Common myeloid progenitor, CD34-positive (primary cell): ENCODE results near the gene TBC1D20.

Source experiments
- CTCF ChIA-PET: fragments of 350-600 bp; sonication (Branson Sonifier 250); formaldehyde crosslinking; loops from one replicate; lab custom pipeline; 2021; ENCODE audit warnings: antibody characterized with exemption; lab: Charles Lee
- POLR2A ChIA-PET: fragments of 350-600 bp; sonication (Branson Sonifier 250); formaldehyde crosslinking; loops from one replicate; lab custom pipeline; 2021; ENCODE audit warnings: antibody characterized with exemption; lab: Charles Lee
- DNase-seq, 3 donors: peaks; one replicate each; pipeline versions ENCODE4 v3.0.0 to v3.0.0-alpha.2; 2013
- H3K27ac ChIP-seq, 2 experiments: 1 replicate in 1 of 2; 2 replicates in 1 of 2; pipeline ENCODE4 v1.7.0; 2013; ENCODE audit warnings: inconsistent platforms in 2 of 2, low read length in 2 of 2, mild to moderate bottlenecking in 2 of 2, low read depth in 1 of 2, moderate library complexity in 1 of 2; ENCODE audit not compliant: severe bottlenecking in 2 of 2, insufficient read depth in 1 of 2, poor library complexity in 1 of 2
- H3K27me3 ChIP-seq, 5 experiments: replicated peaks in 2 of 5; 1 replicate in 3 of 5; 2 replicates in 2 of 5; pipeline versions ENCODE4 v1.6.1 to v1.7.0; 2013; ENCODE audit warnings: low read length in 4 of 5, mild to moderate bottlenecking in 2 of 5, moderate library complexity in 2 of 5, inconsistent platforms in 1 of 5; ENCODE audit not compliant: insufficient read depth in 5 of 5, control insufficient read depth in 4 of 5
- H3K36me3 ChIP-seq, 4 experiments: 1 replicate in 2 of 4; 2 replicates in 2 of 4; pipeline versions ENCODE4 v1.6.1 to v1.7.0; 2013; ENCODE audit warnings: low read length in 3 of 4, control low read depth in 1 of 4, mild to moderate bottlenecking in 1 of 4; ENCODE audit not compliant: control insufficient read depth in 4 of 4, insufficient read depth in 4 of 4
- H3K4me1 ChIP-seq, 4 experiments: 1 replicate in 3 of 4; 2 replicates in 1 of 4; pipeline versions ENCODE4 v1.6.1 to v1.7.1; 2013; ENCODE audit warnings: low read length in 3 of 4, mild to moderate bottlenecking in 3 of 4, control low read depth in 1 of 4, inconsistent platforms in 1 of 4, moderate library complexity in 1 of 4; ENCODE audit not compliant: control insufficient read depth in 4 of 4, insufficient read depth in 4 of 4; ENCODE audit errors: control extremely low read depth in 1 of 4
- H3K4me3 ChIP-seq, 7 experiments: 1 replicate in 4 of 7; 2 replicates in 3 of 7; pipeline versions ENCODE4 v1.5.1 to v1.7.0; 2013; ENCODE audit warnings: mild to moderate bottlenecking in 7 of 7, low read length in 6 of 7, moderate library complexity in 6 of 7, inconsistent platforms in 2 of 7, low read depth in 2 of 7, control low read depth in 1 of 7; ENCODE audit not compliant: insufficient read depth in 4 of 7, control insufficient read depth in 1 of 7; ENCODE audit errors: extremely low read depth in 1 of 7
- H3K9me3 ChIP-seq, 5 experiments: 1 replicate in 4 of 5; 2 replicates in 1 of 5; pipeline versions ENCODE4 v1.6.1 to v1.7.1; 2013; ENCODE audit warnings: low read length in 4 of 5, mild to moderate bottlenecking in 2 of 5, inconsistent platforms in 1 of 5, low read depth in 1 of 5, moderate library complexity in 1 of 5; ENCODE audit not compliant: control insufficient read depth in 4 of 5, insufficient read depth in 2 of 5; ENCODE audit errors: control extremely low read depth in 1 of 5
- whole genome bisulfite sequencing: methylation state at CpG from one replicate; pipeline ENCODE4 v1.1.5; 2013; ENCODE audit not compliant: insufficient coverage; 5-methylcytosine and 5-hydroxymethylcytosine counted together

The TBC1D20 gene

DNA sequence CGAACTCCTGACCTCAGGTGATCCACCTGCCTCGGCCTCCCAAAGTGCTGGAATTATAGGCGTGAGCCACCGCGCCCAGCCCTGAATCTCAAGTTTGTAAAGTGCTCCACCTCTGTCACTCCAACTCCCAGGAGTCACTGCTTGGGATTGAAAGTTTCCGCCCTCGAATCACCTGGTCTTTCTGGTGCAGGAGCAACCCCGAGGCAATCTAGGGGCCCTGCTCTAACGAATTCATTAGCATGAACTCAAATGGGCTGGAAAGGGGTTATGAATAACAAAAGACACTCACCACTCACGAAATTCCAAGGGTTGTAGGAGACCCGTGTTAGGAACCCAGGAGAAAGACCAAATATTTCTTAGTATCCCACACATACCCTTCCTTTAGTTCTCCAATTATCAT lies 28.1 kb downstream of the TBC1D20 start:
- no peak overlapping the region for H3K27ac ChIP-seq
- no peaks in the 10 kb centered on the region for H3K9me3 ChIP-seq
- ChIA-PET POLR2A (no interaction called here), CTCF (interaction anchor here (0.9 to 1.6 kb wide), 2 partner anchors 27 to 80 kb away, joined by 4 to 10 read pairs; no protein-coding TSS in a partner anchor)
- peaks cover 13 to 74% (median 56%) of the 10 kb centered on the region in 4 experiments for H3K36me3 ChIP-seq
- H3K27me3 ChIP-seq, result no peaks in the 10 kb centered on the region
- WGBS, result 95% methylated on average over 5 of the region's 11 CpGs
- no peak overlapping the region for H3K4me3 ChIP-seq
- H3K4me1 ChIP-seq, result peaks cover 6 to 28% (median 26%) of the 10 kb centered on the region in 4 experiments
- no peak for DNase-seq

DNA sequence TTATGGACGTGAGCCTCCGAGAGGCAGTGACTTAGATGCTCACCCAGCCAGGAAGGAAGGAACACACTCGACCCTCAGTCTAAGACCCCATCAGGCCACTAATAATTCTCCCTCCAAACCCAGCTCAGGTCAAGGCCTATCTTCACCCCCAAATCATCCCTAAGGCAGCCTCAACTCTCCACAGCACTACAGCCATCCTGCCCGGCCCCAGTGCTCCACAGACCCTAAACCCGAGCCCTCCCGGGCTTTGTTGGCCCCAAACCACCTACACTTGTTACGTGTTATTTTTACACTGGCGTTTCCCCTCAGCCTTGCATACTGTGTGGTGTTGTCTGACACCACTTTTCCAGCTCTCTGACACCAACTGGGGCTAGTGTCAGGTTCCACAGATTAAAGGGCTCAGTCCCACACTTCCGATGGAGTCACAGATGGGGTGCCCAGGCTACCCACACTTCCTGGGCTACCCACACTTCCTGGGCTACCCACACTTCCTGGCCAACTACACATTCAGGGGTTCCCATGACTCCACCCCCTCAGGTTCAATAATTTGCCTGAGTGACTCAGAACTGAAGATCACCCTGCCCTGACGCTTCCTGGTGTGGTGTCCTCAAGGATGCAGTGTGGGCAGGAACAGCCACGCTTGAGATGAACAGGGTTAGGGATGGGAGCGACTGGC lies 28.9 kb downstream of the TBC1D20 start:
- H3K9me3 ChIP-seq, result no peaks in the 10 kb centered on the region
- POLR2A ChIA-PET, result no interaction called here
- peaks cover 5 to 20% (median 18%) of the 10 kb centered on the region in 4 experiments for H3K4me1 ChIP-seq
- CTCF ChIA-PET, result interaction anchor here (1.0 to 5.1 kb wide), 7 partner anchors 20 to 80 kb away, joined by 3 to 53 read pairs (median 11); no protein-coding TSS in a partner anchor
- DNase-seq, result no peak
- 87% methylated on average over 12 of the region's 12 CpGs for WGBS
- no peaks in the 10 kb centered on the region for H3K27me3 ChIP-seq
- no peak overlapping the region for H3K27ac ChIP-seq
- H3K36me3 ChIP-seq, result peaks cover 13 to 74% (median 61%) of the 10 kb centered on the region in 4 experiments
- no peak overlapping the region for H3K4me3 ChIP-seq

GRCh38 chr20:432677-433299 lies 29.5 kb downstream of the TBC1D20 start:
- Histone ChIP-seq H3K27me3 (no peaks in the 10 kb centered on the region), H3K4me3 (no peak overlapping the region), H3K36me3 (peaks cover 16 to 75% (median 66%) of the 10 kb centered on the region in 4 experiments), H3K27ac (no peak overlapping the region), H3K4me1 (peaks cover 3 to 14% (median 12%) of the 10 kb centered on the region in 4 experiments), H3K9me3 (no peaks in the 10 kb centered on the region)
- DNase-seq, result no peak
- ChIA-PET POLR2A (interaction anchor here (0.7 to 1.1 kb wide), 2 partner anchors 44 to 50 kb away, joined by 3 read pairs; no protein-coding TSS in a partner anchor), CTCF (interaction anchor here (1.0 to 5.1 kb wide), 11 partner anchors 19 to 84 kb away, joined by 3 to 53 read pairs (median 8); no protein-coding TSS in a partner anchor)
- 96% methylated on average over 7 of the region's 11 CpGs for WGBS

DNA sequence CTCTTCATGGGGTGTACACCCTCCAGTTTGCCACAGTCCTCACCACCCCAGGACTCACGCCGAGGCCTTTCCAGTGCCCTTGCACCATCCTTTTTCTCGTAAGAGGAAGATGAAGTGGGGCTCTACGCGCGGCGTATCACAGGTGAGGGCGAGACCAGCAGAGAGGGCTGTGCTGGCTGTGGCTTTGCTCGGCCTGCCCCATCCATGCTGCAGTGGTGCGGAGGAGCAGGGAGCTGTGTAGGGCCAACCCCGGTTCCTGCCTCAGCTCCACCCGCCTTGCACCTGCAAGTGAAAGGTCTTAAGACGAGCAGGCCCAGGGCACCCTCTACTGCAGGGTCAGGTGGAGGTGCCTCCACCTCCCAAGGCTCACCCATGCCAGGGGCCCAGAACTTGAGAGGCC lies 30.1 kb downstream of the TBC1D20 start:
- H3K36me3 ChIP-seq, result peaks cover 17 to 78% (median 66%) of the 10 kb centered on the region in 4 experiments
- no peak overlapping the region for H3K27ac ChIP-seq
- DNase-seq, result no peak
- peaks cover 0 to 8% (median 6%) of the 10 kb centered on the region in 4 experiments for H3K4me1 ChIP-seq
- ChIA-PET POLR2A (interaction anchor here (0.7 to 1.1 kb wide), 2 partner anchors 45 to 50 kb away, joined by 3 read pairs; no protein-coding TSS in a partner anchor), CTCF (interaction anchor here (1.0 to 5.1 kb wide), 14 partner anchors 10 to 83 kb away, joined by 3 to 53 read pairs (median 6); no protein-coding TSS in a partner anchor)
- over 99% methylated on average over 13 of the region's 13 CpGs for WGBS
- H3K27me3 ChIP-seq, result no peaks in the 10 kb centered on the region
- no peak overlapping the region for H3K4me3 ChIP-seq
- no peaks in the 10 kb centered on the region for H3K9me3 ChIP-seq

DNA sequence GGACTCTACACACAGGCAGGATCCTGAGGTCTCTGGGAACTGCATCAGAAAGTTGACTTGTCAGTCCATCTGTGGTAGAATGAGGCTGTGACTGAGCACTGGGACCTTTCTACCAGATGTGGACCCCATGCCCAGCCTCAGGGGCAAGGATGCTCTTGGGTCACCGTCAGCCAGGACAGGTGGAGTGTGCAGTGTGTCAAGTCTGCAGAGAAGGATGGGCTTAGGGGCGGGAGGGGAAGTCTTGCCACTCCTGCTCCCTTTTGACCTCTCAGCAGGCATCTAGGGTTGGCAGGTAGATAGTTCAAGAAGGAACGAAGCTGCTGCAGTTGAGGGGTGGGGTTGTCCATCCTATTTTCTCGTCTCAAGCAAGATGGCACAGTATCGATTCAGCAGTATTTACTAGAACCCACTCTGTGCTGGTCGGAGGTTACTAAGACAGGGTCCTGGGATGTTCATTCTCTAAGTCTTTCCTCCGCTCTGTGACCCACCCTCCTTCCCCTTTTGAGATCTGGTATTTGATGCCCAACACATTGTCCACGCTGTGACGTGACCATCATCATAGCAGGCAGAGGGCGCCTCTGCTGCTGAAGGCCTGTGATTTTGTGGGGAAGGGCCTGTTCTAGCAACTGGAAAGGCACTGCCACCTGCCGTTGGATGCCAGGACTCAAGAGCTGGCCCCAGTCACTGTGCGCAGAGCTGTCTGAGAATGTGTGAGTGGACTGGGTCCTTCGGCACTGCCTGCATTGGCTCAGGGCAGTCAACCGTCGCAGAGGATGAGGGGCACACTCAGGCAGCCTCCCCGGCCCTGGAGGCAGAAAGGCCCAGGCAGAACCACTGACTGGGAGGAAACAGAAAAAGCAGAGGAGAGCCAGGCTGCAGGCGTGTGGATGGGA lies 31.1 kb downstream of the TBC1D20 start:
- no peaks in the 10 kb centered on the region for H3K27me3 ChIP-seq
- peak; percentile 79 to 88 (median 87) for DNase-seq
- no peaks in the 10 kb centered on the region for H3K9me3 ChIP-seq
- H3K27ac ChIP-seq, result no peak overlapping the region
- H3K4me1 ChIP-seq, result peaks cover 0 to 5% (median 2%) of the 10 kb centered on the region in 4 experiments
- ChIA-PET POLR2A (interaction anchor here (1.1 kb wide), 1 partner anchor 49 kb away, joined by 3 read pairs; no protein-coding TSS in a partner anchor), CTCF (interaction anchor here (0.6 to 5.1 kb wide), 25 partner anchors 9 to 82 kb away, joined by 3 to 53 read pairs (median 5); no protein-coding TSS in a partner anchor)
- no peak overlapping the region for H3K4me3 ChIP-seq
- H3K36me3 ChIP-seq, result peaks cover 20 to 74% (median 62%) of the 10 kb centered on the region in 4 experiments
- 93% methylated on average over 16 of the region's 17 CpGs for WGBS

DNA sequence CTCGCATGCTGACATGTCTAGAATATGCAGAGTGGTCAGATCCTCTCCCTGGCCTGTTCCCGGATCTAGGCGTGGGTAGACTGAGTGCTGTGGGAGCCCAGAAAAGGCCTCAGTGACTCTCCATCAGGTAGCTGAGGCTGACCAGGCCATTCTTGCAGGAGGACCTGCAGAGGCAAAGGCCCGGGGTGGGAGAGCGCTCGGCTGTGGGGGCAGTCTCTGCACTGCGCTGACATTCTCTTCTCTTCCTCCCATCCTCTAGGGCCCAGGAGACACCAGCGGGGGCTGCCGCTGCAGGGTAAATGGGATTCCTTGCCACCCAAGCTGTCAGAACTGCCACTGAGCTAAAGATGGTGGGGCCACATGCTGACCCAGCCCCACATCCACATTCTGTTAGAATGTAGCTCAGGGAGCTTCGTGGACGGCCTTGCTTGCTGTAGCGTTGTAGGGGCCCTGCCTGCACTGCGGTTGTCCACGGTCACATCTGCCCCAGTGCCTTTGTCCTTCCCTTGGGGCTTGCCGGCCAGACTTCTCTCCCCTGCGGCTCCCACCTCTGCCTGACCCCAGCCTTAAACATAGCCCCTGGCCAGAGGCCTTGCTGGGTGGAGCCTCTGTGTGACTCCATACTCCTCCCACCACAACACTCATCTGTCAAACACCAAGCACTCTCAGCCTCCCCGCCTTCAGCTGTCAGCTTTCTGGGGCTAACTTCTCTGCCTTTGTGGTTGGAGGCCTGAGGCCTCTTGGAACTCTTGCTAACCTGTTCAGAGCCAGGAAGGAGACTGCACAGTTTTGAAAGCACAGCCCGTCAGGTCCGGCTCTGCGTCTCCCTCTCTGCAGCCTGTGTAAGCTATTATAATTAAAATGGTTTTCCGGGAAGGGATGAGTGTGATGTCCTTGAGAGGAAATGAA lies 32.0 kb downstream of the TBC1D20 start:
- peaks cover 14 to 66% (median 55%) of the 10 kb centered on the region in 4 experiments for H3K36me3 ChIP-seq
- POLR2A ChIA-PET, result no interaction called here

More for the DNA sequence above, 32.0 kb downstream of the TBC1D20 start:
- Histone ChIP-seq H3K27ac (no peak overlapping the region), H3K9me3 (no peaks in the 10 kb centered on the region), H3K4me1 (peaks cover 0 to 5% (median 2%) of the 10 kb centered on the region in 4 experiments), H3K4me3 (no peak overlapping the region), H3K27me3 (no peaks in the 10 kb centered on the region)
- no peak for DNase-seq
- CTCF ChIA-PET, result interaction anchor here (0.5 to 5.1 kb wide), 17 partner anchors 8 to 77 kb away, joined by 3 to 53 read pairs (median 4); no protein-coding TSS in a partner anchor
- 97% methylated on average over 18 of the region's 21 CpGs for WGBS
